ENCODE results near the gene GRID1.

The GRID1 gene

DNA sequence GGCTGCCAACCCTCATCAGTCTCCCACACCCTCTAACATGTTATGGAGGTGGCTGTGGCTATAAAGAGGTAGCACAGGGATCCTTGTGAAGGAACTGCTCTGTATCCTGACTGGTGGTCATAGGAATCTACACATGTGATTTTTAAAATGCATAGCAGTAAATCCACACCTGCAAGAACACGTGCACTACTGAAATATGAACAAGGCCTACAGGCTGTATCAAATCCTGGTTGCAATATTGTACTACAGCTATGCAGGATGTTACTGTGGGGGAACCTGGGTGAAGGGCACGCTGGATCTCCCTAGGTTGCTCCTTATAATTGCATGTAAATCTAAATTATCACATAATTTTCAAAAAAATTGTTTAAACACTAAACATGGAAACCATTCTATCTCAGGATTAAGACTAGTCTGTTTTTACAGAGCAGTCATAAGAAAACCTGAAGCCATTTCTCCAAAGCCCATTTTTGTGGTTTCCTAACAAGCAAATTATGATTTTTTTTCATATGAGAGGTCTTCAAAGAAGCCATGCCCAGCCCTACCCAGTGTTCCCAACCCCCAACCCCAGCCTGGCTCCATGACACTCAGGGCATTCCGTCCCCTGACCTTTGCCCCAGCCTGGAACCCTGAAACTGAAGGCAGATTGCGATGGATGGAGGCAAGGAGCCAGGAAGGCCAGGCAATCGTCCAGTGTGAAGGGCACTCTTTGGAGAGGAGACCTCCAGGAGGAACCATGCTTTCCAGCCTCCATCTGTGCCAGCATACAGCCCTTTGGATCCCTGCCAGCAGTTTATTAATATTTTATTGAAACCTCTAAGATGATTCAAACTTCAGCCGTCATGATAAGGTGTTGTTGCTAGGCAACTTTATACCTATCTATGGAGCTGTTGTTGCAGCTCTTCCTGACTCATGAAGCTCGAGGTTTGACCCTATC, 161.0 kb downstream of the GRID1 start:
- DNase-seq: no peak

DNA sequence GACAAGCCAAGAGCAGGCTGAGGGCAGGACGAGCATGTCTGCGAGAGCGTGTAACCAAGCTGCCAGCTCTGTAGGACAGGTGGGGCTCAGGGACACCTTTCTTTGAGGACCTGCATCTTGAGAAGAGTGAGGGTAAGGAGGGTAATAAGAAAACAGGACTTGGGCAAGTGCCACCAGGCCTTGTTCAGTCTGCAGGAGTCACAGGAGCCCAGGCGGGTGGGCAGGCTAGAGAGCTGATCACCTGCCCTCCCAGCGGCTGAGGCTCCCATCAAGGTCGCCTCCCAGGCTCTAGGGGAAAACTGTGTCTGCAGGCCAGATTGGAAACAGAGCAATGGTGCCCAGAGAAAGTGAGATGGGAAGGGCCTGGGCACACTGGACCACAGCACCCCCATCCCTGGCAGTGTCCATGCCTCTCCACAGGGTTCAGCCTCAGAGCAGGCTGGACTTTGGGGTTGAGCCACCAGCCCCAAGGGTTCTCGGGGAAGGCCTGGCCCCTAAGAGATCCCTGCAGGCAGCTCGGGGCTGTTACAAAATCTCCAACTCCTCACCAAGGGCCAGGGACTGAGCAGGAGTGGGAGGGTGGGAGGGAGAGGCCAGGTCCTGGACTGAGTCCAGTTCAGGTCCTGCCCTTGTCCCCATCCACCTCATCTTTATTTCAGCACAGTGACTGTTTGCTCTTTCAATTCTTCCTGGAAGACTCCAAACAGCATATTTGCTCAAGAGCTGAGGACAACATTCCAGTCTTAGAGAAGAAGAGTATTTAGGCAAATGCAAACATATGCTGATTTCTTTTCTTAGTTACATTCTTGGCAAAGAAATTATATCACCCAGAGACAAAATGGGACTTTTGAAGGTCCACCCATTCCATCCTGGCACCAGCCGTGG, 161.9 kb downstream of the GRID1 start:
- no peak for DNase-seq

DNA sequence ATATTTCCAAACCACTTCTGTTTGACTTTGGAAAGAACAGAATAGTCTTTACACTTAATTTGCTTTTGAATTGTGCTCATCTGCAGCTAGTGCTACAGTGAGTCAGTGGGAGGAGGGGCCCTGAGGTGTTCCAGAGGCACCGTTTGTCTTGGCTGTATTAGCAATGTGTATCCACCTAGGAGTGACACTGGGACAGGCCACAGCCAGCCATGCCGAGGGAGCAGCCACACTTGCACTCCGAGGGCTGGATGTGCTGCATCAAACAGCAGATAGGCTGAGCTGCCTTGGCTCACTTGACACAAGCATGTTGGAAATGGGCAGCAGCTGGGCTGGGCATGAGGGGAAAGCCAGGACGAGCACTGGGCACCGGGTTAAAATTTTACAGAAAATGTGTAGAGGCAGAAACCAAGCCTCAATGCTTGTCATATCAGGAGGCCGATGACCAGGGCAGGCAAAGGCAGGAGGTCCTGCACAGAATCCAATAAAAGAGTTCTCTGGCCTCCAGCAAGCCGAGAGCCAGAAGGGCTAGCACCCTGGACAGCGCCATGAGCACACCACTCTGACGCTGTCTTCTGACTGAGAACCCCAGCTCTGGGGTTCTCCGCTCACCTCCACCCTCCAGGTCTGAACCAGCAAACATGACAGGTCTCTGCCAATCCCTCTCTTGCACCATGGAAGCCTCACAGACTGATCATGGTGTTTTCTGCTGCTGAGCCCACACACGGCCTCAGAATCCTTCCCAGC, 163.3 kb downstream of the GRID1 start:
- DNase-seq: no peak

DNA sequence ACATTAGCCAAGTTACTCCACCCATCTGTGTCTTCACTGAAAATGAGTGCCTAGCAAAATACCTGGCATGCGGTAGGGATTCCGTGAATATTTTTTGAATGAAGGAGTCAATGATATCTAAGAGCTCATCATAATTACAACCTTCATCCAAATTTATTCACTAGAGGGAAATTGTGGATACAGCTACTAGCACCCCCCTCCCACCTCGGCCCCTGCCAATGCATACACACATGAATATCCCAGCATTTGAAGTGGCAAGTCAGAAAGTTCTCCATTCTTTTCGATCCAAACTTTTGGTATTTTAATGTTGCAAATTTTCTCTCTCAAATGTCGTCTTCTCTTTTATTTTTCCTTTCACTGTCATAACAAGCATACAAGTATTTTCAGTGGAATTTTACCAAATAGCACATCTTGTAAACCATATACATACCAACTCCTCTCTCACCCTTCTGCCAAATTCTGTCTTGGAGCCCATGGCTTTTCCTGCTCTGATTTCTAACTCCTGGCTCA, 164.3 kb downstream of the GRID1 start:
- DNase-seq: no peak

DNA sequence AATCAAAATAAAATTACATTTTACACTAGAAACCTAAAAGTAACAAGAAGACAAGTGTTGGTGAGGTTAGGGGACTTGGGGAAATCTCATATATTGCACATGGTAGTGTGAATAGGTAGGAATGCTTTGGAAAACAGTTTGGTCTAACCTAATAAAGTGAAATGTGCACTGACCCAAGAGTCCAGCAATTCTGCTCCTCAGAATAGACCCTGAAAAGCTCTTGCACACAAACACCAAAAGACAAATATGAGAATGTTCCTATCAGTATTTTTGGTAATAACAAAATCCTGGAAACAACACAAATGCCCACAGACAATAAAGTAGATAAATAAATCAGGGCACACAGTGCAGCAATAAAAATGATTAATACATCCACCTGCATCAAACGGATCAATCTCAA, 165.7 kb downstream of the GRID1 start:
- DNase-seq: no peak

DNA sequence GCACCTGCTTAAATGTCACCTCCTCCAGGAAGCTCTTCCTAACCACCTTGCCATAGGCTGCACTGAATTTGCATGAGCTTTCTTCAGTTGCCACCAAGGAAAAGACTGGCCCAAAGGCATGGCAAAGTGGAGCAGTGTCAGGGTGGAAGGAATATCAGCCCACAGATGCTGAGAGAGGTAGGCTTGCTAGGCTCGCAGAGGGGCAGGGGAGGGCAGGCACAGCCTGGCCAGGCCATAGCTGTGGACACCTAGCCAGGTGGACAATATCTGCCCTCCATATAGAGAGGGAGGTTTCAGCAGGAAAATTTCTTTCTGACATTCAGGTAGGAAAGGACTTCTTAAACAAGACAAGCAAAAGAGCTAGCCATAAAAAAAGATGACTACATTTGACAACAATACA, 166.3 kb downstream of the GRID1 start:
- no peak for DNase-seq

DNA sequence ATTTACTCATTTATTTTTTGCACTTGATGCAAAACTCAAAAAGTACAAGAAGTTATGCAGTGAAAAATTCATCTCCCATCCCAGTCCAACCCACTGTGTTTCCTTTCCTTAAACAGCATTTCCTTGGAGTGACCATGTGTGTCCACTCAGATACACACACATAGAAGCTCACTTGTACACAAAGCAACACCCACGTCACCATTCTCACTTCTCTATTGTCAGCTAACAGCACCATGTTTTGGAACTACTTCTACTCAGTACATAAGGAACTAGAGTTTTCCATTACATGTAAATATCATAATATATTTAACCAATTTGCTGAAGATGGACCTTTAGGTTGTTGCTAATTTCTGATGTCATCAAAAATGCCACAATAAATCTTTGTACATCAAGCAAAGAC, 167.6 kb downstream of the GRID1 start:
- no peak for DNase-seq

DNA sequence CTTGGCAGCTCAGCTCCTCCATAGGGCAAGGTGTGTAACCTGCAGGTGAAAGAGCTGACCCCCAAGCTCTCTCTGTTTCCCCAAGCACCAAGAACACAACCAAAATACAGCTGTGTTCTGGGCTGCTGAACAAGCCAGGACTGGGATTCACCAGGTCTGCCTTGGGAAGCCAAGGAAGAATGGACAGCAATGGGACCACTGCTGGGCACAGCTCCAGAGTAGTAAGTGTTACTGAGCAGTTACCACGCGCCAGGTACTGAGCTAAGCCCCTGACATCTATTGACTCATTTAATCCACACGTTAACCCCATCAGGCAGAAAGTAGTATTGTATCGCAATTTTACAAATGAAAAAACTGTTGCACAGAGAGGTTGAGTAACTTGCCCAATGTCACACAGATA, 168.3 kb downstream of the GRID1 start:
- no peak for DNase-seq

DNA sequence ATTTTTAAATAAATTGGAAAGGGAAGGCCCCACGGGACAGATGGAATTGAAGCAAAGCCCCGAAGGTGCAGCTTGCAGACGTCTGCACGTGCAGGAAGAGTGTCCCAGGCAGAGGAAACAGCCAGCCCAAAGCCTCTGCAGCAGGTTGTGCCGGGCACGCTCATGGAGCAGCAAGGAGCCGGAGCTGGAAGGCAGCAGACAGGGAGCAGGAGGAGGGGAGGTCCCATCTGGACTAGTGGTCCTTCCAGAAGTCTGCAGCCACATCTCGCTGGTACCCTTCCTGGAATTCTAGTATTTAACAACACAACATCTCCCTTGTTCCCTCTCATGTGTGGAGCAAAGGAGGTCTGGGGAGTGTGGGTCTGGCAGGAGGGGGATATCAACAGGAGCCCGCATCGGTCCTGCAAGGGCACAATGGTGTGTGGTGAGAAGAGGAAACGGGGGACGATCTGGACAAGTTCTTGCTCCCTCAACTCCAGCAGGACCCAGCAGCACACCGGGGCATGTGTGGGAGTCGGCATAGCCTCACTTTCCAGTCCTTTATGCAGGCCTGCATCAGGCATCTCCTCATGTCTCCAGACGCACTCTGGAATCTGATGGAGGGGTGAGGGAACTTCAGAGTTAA, 169.3 kb downstream of the GRID1 start:
- no peak for DNase-seq

- DNase-seq: no peak
These were observed 171.0 kb downstream of the GRID1 start for GRCh38 chr10:86195521-86196157.

DNA sequence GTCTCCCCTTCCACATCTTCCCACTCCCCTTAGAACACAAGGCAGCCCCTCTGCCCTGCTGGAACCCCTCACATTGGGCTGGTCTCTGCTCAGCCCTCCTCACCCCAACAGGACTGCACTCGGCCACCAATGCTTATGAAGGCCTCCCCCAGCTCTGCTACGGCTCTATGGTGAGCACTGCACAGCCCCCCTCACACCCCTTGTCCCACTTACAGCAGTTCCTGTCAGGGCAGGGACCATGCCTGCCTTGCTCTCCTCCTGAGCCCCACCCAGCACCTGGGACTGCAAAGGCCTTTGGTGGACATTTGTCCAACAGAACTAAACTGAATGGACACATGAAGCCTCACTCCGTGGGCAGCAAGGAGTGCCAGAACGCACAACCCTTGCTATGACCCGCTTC, 171.9 kb downstream of the GRID1 start:
- no peak for DNase-seq

GRCh38 chr10:86193841-86194240, 172.8 kb downstream of the GRID1 start:
- DNase-seq: no peak

GRCh38 chr10:86192691-86193090, 173.9 kb downstream of the GRID1 start:
- DNase-seq: no peak

DNA sequence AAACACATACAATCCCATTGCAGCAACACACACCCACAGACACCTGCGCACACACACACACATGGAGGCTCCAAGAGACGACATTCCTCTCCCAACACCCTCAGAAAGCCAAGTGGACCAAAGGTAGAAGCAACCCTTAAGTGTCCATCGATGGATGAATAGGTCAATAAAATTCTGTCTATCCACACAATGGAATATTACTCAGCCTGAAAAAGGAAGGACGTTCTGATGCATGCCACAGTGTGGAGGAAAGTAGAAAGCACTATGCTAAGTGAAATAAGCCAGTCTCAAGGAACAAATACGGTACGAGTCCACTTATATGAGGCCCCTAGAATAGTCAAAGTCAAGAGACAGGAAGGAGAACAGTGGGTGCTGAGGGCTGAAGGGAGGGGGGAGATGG, 174.4 kb downstream of the GRID1 start:
- DNase-seq: no peak

- no peak for DNase-seq
These were observed 174.9 kb downstream of the GRID1 start for GRCh38 chr10:86191686-86192085.

DNA sequence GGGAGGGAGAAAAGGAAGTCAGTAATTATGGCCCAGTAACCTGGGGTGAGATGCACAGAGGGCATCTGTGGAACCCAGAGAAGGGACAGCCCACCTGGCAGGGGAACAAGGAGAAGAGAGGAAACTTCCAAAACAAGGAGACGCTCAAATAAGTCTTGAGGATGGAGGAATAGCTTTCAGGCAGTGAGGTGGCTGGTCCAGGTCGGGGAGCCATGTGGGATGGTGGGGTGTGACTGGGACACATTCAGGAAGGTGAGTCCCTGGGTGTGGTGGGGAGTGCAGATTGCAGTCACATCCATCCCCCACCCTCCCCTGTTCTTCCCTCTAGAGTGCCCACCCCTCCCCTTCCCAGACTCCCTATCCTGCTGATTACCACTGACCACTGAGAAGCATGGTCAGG, 175.4 kb downstream of the GRID1 start:
- DNase-seq: no peak

GRCh38 chr10:86190291-86190690, 176.3 kb downstream of the GRID1 start:
- no peak for DNase-seq

- DNase-seq: no peak
These were observed 176.7 kb downstream of the GRID1 start for GRCh38 chr10:86189891-86190290.

GRCh38 chr10:86188796-86189558, 177.6 kb downstream of the GRID1 start:
- DNase-seq: no peak

- no peak for DNase-seq
These were observed 178.3 kb downstream of the GRID1 start for GRCh38 chr10:86188326-86188725.
